ENCODE data around the gene RAB19.
A peak's percentile ranks its signal among the peaks of the same experiment; 100 is the strongest.

The RAB19 gene

GRCh38 chr7:140403878-140404564, at the start of gene RAB19:
Gene RAB19 (plus strand): TSS chr7:140404058. CDS start chr7:140407647, 3,589 bp downstream.
- DNase-seq: peak; percentile 73

DNA sequence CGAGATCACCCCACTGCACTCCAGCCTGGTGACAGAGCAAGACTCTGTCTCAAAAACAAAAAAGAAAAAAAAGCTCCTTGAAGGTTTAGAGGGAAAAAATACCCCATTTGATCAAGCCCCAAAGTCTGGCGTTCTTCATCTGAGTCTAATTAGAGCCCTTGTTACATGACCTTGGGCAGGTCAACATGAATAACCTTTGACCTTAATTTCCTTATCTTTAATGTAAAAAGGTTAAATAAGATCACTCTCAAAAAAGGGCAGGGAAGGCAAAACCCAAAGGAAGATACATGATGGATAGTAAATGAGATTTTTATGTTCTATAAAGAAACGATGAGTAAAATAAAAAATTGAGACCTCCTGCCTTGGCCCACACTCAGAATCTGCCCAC, 45.8 kb upstream of the RAB19 start:
- DNase-seq: no peak

GRCh38 chr7:140358412-140359051, 45.3 kb upstream of the RAB19 start:
- no peak for DNase-seq

- DNase-seq: no peak
These were observed 43.1 kb upstream of the RAB19 start for GRCh38 chr7:140360697-140361229.

DNA sequence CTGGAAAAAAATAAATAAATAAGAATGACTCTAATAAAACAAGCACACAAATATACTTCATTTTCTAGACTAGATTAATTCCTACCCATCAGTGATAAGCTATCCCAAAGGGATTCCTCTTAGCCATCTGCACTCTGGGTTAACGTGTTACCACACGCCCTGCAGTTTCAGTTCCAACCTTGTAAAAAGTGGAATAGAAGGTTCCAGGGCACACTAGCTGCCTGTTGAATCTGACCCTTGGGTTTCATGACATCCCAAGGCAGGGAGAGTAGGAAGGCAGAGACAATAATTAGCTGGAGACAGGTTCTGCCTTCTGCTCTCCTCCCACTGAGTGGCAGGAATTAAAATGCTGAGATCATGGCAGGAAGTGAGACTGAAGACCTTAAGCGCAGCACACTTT, 39.0 kb upstream of the RAB19 start:
- peak; percentile 69 for DNase-seq

GRCh38 chr7:140367528-140367927, 36.3 kb upstream of the RAB19 start:
- DNase-seq: no peak

DNA sequence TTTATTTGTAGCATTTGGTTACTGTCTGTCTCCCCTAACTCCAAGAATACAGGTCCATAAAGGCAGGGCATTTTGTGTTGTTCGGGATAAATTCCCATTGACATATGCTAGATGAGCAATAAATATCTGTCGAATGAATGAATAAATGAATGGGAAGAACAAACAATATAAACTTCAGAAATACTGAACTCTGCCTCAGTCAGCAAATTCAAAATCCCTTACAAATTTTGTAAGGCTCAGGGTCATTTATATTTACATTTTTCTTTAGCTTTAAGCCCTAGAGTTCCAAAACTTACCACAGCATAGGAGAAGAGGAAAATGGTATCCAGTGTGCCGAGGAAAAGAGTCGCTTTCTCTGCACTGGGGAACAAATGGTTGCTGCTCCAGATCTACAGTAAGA, 34.6 kb upstream of the RAB19 start:
- DNase-seq: no peak

GRCh38 chr7:140375323-140375722, 28.5 kb upstream of the RAB19 start:
- DNase-seq: no peak

DNA sequence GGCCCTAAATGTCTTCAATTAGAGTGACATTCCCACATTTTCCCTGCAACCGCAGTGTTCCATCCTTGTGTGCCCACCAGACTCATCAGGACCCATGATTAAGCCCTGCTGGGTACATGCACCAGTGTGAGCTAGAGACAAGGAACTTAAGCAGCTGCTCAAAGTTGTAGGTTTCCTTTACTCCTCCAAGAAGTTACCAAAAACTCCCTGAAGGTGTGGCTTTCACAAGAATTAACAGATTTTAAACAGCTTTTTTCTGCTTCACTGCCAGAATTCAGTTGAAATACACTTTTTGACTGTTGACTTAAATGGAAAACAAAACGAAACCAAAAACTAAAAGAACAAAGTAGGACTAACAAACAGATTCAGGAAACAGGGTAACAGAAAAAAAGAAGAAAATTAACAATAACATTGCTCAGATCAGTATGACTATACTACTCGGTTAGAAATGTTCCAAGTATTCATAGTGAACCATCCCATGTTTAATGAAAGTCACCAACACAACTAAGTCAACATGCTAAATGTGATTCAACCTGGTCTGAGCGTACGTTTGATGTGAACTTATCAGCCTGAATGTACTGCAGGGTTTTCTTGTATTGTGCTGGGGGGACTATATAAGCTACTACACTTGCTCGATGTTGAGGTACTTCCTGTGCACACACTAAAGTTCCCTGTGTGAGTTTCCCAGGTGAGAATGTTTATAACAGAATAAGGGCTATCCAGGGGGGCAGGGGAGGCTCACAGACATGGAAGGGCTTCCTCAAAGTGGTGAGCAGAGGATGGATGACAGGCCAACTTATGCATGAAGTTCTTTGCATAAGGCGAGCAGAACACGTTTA, 27.7 kb upstream of the RAB19 start:
- DNase-seq: no peak

DNA sequence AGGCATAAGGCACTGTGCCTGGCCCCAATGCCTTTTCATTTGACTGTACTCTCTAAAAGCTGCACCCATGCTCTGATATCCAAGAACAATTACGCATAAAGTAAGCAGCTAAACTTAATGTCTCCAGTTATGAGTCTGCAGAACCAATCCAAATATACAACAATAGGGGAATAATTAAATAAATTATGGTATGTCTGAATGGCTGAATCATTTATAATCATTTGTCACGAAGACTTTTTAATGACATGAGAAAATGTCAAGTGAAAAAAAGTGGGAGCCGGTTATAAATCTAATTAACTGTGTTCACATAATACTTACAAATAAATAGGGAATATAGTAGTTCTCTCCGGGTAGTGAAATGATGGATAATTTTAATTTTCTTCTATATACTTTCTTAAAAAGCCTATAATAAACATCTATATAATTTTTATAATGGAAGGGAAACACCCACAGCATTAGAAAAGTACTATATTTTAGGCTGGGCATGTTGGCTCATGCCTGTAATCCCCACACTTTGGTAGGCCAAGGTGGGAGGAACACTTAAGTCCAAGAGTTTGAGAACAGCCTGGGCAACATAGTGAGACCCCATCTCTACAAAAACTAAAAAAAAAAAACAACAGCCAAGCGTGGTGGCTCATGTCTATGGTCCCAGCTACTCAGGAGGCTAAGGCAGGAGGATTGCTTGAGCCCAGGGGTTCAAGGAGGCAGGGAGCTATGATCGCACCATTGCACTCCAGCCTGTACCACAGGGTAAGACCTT, 19.7 kb upstream of the RAB19 start:
- peak; percentile 51 for DNase-seq

- DNase-seq: no peak
These were observed 18.8 kb upstream of the RAB19 start for GRCh38 chr7:140384894-140385545.

GRCh38 chr7:140389445-140389844, 14.4 kb upstream of the RAB19 start:
- no peak for DNase-seq

DNA sequence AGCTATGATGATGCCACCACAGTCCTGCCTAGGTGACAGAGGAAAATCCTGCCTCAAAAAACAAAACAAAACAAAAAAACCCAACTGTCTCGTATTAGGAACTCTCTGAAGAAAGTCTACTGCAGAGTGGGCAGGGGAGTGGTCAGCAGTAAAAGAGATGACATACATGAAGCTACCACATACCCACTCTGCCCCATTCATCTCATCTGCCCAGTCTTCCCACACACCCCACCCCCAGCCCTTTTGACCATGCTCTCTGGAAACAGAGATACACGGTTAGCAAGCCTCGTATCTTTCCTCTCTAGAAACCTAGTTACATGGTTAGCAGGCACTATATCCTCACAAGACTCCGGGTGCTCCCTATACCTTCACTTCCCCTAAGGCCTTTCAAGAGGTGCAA, 13.8 kb upstream of the RAB19 start:
- no peak for DNase-seq

DNA sequence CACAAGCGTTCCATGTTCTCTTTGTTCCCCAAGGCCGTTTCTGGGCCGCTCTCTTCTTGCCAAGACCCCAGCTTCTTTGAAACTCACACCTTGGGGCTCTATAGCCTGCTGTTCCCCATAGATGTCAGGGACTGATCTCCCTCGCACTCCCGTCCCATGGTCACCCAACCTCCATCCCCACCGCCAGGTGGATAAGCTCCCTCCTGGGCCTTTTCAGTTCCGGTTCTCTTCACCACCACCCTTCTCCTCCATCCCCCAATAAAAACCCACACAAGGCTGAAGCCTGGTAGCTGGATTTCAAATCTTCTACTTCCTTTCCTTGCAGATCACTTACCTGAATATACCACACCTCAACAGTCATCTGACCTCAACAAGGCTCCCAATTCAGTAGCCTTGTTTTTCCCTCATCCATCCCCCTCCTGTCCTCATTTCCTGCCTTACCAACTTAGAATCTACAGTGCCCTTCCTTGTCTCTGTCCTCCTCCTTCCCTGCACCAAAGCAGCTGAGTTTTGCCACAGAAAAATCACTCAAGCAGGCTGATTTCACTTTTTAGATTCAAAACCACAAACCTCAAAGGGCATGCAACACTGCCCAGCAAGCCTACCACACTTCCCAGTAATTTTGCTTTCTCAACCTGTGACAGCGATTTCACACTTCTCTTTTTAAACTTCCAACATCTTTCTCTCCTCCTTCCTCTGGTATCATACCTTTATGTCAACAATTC, 13.2 kb upstream of the RAB19 start:
- no peak for DNase-seq

DNA sequence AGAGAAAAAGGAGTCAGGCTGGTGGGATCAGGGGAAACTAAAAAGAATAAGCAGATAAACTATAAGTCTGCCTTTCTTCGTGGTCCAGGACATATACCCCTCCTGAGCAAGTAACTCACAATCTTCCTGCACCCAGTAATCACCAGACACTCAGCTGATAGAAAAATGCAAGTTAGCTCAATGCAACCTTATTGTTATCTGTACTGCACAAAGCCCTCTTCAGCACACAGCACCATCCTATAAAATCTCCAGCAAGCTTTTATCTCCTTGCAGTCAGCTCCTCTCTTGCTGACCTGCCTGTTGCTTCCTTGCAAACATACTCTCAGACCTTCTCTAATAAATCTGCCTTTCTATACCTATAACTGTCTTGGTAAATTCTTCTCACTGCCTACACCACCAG, 12.2 kb upstream of the RAB19 start:
- no peak for DNase-seq

DNA sequence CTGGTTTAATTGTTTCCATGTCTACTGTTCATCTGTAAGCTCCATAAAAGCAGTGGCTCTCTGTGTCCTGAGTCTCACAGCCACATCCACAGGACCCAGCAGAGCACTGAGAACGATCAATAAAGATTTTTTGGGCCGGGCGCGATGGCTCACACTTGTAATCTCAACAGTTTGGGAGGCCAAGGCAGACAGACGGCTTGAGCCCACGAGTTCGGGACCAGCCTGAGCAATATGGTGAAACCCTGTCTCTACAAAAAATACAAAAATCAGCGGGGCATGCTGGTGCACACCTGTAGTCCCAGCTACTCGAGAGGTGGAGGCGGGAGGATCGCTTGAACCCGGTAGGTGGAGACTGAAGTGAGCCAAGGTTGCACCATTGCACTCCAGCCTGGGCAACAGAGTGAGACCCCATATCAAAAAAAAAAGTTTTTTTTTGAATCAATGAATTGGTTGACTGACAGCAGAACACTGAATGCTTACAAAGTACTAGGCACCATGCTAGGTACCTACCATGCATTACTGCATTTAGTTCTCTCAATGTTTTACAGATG, 10.0 kb upstream of the RAB19 start:
- no peak for DNase-seq

GRCh38 chr7:140397784-140398750, 5.8 kb upstream of the RAB19 start, which contains the start of gene SLC37A3:
Gene SLC37A3 (minus strand): TSS chr7:140398530. CDS start chr7:140382526, 16,004 bp downstream.
- DNase-seq: peak; percentile 70

GRCh38 chr7:140398821-140399220, 5.0 kb upstream of the RAB19 start:
- no peak for DNase-seq

DNA sequence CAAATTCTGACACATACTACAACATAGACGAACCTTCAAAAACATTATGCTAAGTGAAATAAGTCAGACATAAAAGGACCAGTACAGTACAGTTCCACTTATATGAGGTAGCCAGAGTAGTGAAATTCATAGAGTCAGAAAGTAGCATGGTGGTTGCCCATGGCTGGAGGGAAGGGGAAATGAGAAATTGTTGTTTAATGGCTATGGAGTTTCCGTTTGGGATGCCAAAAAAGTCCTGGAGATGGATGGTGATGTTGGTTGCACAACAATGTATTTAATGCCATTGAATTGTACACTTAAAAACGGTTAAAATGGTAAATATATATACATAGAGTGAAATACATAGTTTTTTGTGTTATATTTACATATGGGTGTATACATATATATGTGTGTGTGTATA, 3.5 kb upstream of the RAB19 start:
- no peak for DNase-seq
